ENCODE results near the gene BSPRY.
A peak's percentile ranks its signal among the peaks of the same experiment; 100 is the strongest.

The BSPRY gene

GRCh38 chr9:113348437-113348836 lies 904 bp upstream of the BSPRY start:
- Histone ChIP-seq H3K9me3 (ENCODE audit: insufficient read depth, low read length) (no peaks in the 10 kb centered on the region), H3K4me2 (ENCODE audit: low read depth, low read length, poor library complexity, severe bottlenecking) (no peak overlapping the region), H3K27me3 (ENCODE audit: low read length) (no peaks in the 10 kb centered on the region), H3K9ac (ENCODE audit: low read length) (no peak overlapping the region), H3F3A (ENCODE audit: insufficient read depth) (no peaks in the 10 kb centered on the region), H3K9me2 (replicated peaks; ENCODE audit: insufficient read depth, low read length) (no peaks in the 10 kb centered on the region), H3K79me2 (ENCODE audit: insufficient read depth, low read length) (no peaks in the 10 kb centered on the region), H3K27ac (ENCODE audit: low read depth, low read length) (no peak overlapping the region), H3K36me3 (ENCODE audit: low read length) (no peaks in the 10 kb centered on the region), H3K4me3 (ENCODE audit: insufficient read depth, low read length, poor library complexity, severe bottlenecking) (no peak overlapping the region), H4K20me1 (ENCODE audit: low read depth, low read length) (no peaks in the 10 kb centered on the region), H2AFZ (ENCODE audit: low read depth, low read length, severe bottlenecking) (no peak overlapping the region)
- TF ChIP-seq CTCF (IDR thresholded peaks at IDR 0.05; ENCODE audit: insufficient read depth, low read length, poor library complexity, severe bottlenecking) (no peak), EZH2phosphoT487 (conservative IDR thresholded peaks at IDR 0.05; ENCODE audit: low read length) (no peak)

DNA sequence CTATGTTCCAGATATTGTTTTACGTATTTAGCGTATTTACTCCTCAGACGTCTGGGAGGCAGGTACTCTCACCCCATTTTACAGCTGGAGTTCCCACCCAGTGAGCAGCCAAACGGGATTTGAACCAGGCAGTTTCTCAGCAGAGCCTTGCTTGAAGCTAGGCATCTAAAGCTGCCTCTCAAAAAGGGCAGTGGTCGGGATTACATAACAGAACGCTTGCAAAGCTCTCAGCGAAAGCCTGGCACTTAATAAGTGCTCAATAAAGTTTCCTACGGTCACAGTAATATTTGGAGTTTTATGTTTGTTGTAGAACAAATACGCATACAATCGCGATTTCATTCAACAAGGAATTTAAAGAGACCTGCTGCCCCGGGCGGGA lies 286 bp upstream of the BSPRY start:
- TF ChIP-seq EZH2phosphoT487 (conservative IDR thresholded peaks at IDR 0.05; ENCODE audit: low read length) (no peak), CTCF (IDR thresholded peaks at IDR 0.05; ENCODE audit: insufficient read depth, low read length, poor library complexity, severe bottlenecking) (no peak)
- Histone ChIP-seq H4K20me1 (ENCODE audit: low read depth, low read length) (no peaks in the 10 kb centered on the region), H3K36me3 (ENCODE audit: low read length) (no peaks in the 10 kb centered on the region), H3K9me2 (replicated peaks; ENCODE audit: insufficient read depth, low read length) (no peaks in the 10 kb centered on the region), H3F3A (ENCODE audit: insufficient read depth) (no peaks in the 10 kb centered on the region), H3K79me2 (ENCODE audit: insufficient read depth, low read length) (no peaks in the 10 kb centered on the region), H3K9me3 (ENCODE audit: insufficient read depth, low read length) (no peaks in the 10 kb centered on the region), H3K9ac (ENCODE audit: low read length) (no peak overlapping the region), H3K4me3 (ENCODE audit: insufficient read depth, low read length, poor library complexity, severe bottlenecking) (no peak overlapping the region), H3K27ac (ENCODE audit: low read depth, low read length) (no peak overlapping the region), H3K4me2 (ENCODE audit: low read depth, low read length, poor library complexity, severe bottlenecking) (peak overlapping the region; percentile 44), H3K27me3 (ENCODE audit: low read length) (no peaks in the 10 kb centered on the region), H2AFZ (ENCODE audit: low read depth, low read length, severe bottlenecking) (no peak overlapping the region)

DNA sequence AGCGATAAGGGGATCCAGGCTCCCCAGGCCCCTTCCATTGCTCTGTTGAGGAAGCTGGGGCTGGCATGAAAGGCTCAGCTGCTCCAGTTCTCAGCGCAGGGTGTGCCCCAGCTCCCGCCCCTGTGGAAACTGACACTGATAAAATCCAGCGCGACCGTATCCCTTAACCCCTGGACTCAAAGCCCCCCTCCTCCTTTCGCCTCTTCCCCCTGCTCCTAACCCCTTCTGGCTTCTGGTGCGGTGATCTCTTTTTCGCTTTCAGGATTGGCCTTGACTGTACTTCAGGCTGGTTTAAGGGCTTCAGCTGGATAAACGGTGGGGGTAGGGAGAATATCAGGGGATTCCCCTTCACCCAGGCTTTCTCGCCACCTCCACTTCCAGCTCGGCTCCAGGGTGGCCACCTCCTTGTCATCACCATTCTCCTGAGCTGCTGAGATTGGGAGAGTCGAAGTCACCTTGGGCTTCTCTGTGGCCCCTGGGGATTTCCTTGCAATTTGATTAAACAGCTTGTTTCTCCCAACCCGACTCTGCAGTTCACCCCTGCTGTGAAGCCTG lies 843 bp downstream of the BSPRY start:
- peak overlapping the region; percentile 43 for H3K4me3 ChIP-seq (ENCODE audit: insufficient read depth, low read length, poor library complexity, severe bottlenecking)
- no peaks in the 10 kb centered on the region for H3K79me2 ChIP-seq (ENCODE audit: insufficient read depth, low read length)
- H3K9me2 ChIP-seq (replicated peaks; ENCODE audit: insufficient read depth, low read length), result no peaks in the 10 kb centered on the region
- no peaks in the 10 kb centered on the region for H3K36me3 ChIP-seq (ENCODE audit: low read length)
- H3K27ac ChIP-seq (ENCODE audit: low read depth, low read length), result no peak overlapping the region
- H4K20me1 ChIP-seq (ENCODE audit: low read depth, low read length), result no peaks in the 10 kb centered on the region
- H3F3A ChIP-seq (ENCODE audit: insufficient read depth), result no peaks in the 10 kb centered on the region
- peak overlapping the region; percentile 9 for H2AFZ ChIP-seq (ENCODE audit: low read depth, low read length, severe bottlenecking)
- H3K27me3 ChIP-seq (ENCODE audit: low read length), result no peaks in the 10 kb centered on the region
- no peak for TF ChIP-seq EZH2phosphoT487 (conservative IDR thresholded peaks at IDR 0.05; ENCODE audit: low read length)
- TF ChIP-seq CTCF (IDR thresholded peaks at IDR 0.05; ENCODE audit: insufficient read depth, low read length, poor library complexity, severe bottlenecking), result no peak
- H3K9me3 ChIP-seq (ENCODE audit: insufficient read depth, low read length), result no peaks in the 10 kb centered on the region
- H3K4me2 ChIP-seq (ENCODE audit: low read depth, low read length, poor library complexity, severe bottlenecking), result peak overlapping the region; percentile 44
- H3K9ac ChIP-seq (ENCODE audit: low read length), result no peak overlapping the region; the same call in 1 of the 2 replicates

Measured in SU-DHL-6 (cell line).